Skeletal muscle tissue (tissue), 4 donors: ENCODE measurements around the gene TMEM239. TPM values are rescaled to one million over a fixed set of nuclear protein-coding genes. Genes with fewer than 3 reads are reported as not detected.

Source experiments
- H3K27ac ChIP-seq: one replicate; pipeline ENCODE4 v1.7.0; 2013; ENCODE audit warnings: mild to moderate bottlenecking, low read depth, low read length, inconsistent platforms
- H3K27me3 ChIP-seq, 3 donors: one replicate each; pipeline ENCODE4 v1.7.0; 2013; ENCODE audit warnings: low read length in 3 of 3; ENCODE audit not compliant: control insufficient read depth in 3 of 3, insufficient read depth in 3 of 3
- H3K36me3 ChIP-seq, 3 donors: one replicate each; pipeline ENCODE4 v1.7.0; 2013; ENCODE audit warnings: low read length in 3 of 3; ENCODE audit not compliant: control insufficient read depth in 3 of 3, insufficient read depth in 3 of 3
- H3K4me1 ChIP-seq, 3 donors: one replicate each; pipeline ENCODE4 v1.7.0; 2013; ENCODE audit warnings: low read length in 3 of 3, mild to moderate bottlenecking in 3 of 3; ENCODE audit not compliant: control insufficient read depth in 3 of 3, insufficient read depth in 3 of 3
- H3K4me3 ChIP-seq, 3 donors: one replicate each; pipeline ENCODE4 v1.7.0; 2013; ENCODE audit warnings: low read length in 3 of 3
- H3K9ac ChIP-seq, 3 donors: one replicate each; pipeline ENCODE4 v1.7.0; 2013; ENCODE audit warnings: low read length in 3 of 3, mild to moderate bottlenecking in 3 of 3, moderate library complexity in 2 of 3, low read depth in 1 of 3
- H3K9me3 ChIP-seq, 3 donors: one replicate each; pipeline ENCODE4 v1.7.0; 2013; ENCODE audit warnings: low read length in 3 of 3; ENCODE audit not compliant: control insufficient read depth in 3 of 3
- total RNA-seq: library from RNA; depleted of rRNA; stranded (reverse); fragments of >200 nt; gene quantifications from one replicate; pipeline ENCODE4 v1.2.3, GENCODE V29; 2014
- donor health status: Osteomylitis.

The TMEM239 gene
- total RNA-seq, 1 donor from 2014 or later, result not detected

DNA sequence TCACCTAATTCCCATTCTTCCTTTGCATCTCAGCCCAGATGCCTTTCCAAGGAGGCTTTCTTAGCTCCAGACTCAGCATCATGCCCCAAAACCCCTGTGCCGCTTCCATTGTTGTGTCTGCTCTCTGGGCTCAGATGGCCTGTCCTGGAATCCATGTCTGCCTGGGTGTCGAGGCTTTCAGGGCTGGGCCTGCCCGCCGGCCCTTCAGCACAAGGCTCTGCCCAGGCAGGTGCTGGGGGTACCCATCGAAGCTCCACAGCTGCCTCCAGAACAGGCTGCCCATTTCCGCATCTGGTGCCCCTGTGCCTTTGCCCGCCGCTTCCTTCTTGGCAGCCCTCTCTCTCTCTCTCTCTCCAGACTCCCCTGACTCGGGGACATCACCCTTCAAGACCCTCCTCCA is 16.9 kb upstream of the TMEM239 start:
- Histone ChIP-seq H3K9me3 (no peaks in the 10 kb centered on the region), H3K36me3 (no peaks in the 10 kb centered on the region), H3K27ac (no peak overlapping the region), H3K4me1 (peaks cover 3 to 11% (median 4%) of the 10 kb centered on the region in 3 donors), H3K4me3 (peak overlapping the region in 1 of 3 donors; percentile 26), H3K9ac (no peak overlapping the region), H3K27me3 (peaks cover 50 to 76% (median 61%) of the 10 kb centered on the region in 3 donors)

DNA sequence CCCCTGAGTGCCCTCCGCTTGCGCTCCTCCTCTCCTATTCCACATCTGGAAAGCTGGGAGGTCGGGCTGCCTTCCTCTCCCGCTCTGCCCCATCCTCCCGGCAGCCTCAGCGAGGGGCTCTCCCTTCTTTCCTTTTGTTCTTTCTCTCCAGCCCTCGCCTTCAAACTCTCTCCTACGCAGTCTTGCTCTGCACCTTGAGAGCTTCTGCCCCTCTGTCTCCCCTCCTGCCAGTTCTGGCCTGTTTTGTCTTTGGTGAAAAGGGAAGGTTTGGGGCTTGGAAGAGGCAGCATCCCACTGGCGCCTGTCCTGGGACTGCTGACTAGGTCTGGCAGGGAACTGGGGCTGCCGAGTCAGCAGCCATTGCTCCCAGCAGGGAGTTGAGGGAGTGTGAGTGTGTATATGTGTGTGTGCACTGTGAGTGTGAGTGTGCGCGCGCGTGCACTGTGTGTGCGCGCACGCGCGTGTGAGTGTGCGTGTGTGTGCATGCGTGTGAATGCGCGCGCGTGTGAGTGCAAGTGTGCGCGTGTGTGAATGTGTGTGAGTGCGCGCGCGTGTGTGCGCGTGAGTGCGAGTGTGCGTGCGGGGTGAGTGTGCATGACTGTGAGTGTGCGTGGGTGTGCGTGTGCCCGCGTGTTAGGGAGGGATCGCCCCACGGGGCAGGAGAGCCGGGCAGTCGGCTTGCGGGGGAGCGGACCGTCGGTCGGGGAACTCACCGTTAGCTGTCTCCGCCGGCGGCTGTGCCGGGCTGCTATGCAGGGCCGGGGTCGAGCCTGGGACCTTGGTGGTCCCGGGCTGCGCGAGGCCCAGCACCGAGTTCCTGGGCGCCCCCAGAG is 16.3 kb upstream of the TMEM239 start:
- H3K36me3 ChIP-seq, result no peaks in the 10 kb centered on the region
- H3K4me1 ChIP-seq, result peaks cover 3 to 11% (median 4%) of the 10 kb centered on the region in 3 donors
- peak overlapping the region; percentile 26 to 64 (median 41) for H3K4me3 ChIP-seq
- H3K27ac ChIP-seq, result no peak overlapping the region
- H3K27me3 ChIP-seq, result peaks cover 49 to 76% (median 64%) of the 10 kb centered on the region in 3 donors
- H3K9me3 ChIP-seq, result no peaks in the 10 kb centered on the region
- H3K9ac ChIP-seq, result peak overlapping the region in 1 of 3 donors; percentile 43

DNA sequence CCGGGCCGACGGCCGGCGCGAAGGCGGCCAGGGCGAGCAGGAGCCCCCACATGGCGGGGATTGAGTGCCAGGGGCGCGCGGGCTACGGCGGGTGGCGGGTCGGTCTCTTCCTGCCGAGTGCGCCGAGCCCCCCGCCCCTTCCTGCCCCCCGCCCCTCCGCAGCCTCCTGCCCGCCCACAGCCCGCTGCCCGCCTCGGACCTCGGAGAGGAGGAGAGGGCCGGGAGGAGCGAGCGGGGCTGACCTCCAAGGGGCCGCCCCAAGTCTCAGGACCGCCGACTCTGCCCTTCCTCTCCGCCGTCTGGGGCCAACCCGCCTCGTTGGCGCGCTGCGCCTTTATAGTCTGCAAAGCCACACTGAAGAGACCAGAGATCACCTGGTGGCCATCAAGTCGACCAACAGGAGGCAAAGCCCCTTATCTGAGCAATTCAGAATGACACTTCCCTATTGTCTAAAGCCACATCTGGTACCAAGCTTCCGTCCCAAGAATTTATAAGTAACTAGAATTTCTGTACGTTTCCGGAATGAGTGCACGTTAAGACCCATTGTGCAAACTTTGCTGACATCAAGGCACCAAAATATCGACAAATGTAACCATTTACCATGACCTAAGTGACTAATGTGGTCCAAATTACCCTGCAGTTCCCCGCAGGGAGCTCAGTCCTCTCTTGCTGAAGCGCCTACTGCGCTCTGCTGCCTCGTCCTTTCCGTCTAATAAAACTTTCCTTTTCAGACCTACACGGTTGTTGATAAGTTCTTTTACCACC is 15.5 kb upstream of the TMEM239 start, which contains the start of gene CPXM1:
Gene CPXM1, minus strand, starts transcription at position 107 of the 765 bp plus-strand sequence. Its CDS starts 55 bp downstream, at position 52.
- Histone ChIP-seq H3K9ac (peak within 1 kb of the TSS in 1 of 3 donors; percentile 43), H3K36me3 (no peaks in the 10 kb centered on the region), H3K4me1 (peaks cover 3 to 11% (median 4%) of the 10 kb centered on the region in 3 donors), H3K27ac (no peak within 1 kb of the TSS), H3K4me3 (peak within 1 kb of the TSS; percentile 26 to 64 (median 41)), H3K9me3 (no peaks in the 10 kb centered on the region), H3K27me3 (peaks cover 53 to 80% (median 71%) of the 10 kb centered on the region in 3 donors)

DNA sequence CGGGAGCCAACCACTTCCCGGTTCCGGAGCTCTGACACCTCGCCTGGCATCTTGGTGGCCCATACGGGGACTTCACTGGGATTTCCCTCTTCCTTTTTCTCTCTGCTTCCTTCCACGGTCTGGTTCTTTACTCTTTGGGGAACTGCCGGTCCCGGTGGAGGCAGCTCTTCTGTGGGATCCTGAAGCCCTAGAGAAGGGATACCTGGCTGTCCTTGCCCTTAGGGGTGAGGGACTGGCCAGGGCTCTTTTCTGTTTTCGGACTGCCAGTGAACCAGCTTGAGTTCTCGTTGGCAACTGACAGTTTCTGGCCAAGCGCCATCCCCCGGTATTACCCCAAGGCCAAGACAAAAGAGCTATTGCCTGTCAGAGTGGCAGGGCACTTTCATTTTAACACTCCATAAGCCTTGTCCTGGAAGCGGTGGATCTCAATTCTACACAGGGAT is 14.9 kb upstream of the TMEM239 start:
- Histone ChIP-seq H3K27ac (no peak overlapping the region), H3K4me1 (peaks cover 3 to 11% (median 4%) of the 10 kb centered on the region in 3 donors), H3K4me3 (no peak overlapping the region), H3K9me3 (no peaks in the 10 kb centered on the region), H3K9ac (no peak overlapping the region), H3K27me3 (peaks cover 59 to 80% (median 74%) of the 10 kb centered on the region in 3 donors), H3K36me3 (no peaks in the 10 kb centered on the region)

DNA sequence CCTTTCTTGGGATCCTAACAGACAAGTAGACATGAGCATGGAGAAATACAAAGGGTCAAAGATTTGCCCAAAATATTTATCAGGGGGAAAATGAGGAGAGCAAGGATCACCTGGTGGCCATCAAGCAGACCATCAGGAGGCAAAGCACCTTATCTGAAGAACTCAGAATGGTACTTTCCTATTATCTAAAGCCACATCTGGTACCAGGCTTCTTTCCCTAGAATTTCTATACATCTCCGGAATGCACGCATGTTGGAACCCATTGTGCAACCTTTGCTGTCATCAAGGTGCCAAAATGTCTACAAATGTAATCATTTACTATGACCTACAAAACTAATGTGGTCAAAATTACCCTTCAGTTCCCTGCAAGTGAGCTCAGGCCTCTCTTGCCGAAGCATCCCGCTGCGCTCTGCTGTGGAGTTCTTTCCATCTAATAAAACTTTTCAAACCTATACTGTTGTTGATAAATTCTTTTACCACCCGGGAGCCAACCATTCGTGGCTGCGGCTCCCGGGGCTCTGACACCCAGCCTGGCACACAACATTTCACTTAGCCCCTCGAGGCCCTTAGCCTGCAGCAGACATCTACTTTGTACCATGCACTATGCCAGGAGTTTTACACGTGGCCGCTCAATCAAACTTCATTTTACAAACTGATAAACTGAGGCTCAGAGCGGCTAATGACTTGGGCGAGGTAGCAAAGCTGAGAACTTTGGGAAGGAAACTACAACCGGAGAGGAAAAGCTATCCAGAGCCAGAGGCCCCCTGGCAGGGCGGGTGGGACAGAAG is 11.9 kb upstream of the TMEM239 start:
- Histone ChIP-seq H3K4me1 (peaks cover 3 to 11% (median 4%) of the 10 kb centered on the region in 3 donors), H3K27ac (no peak overlapping the region), H3K27me3 (peaks cover 51 to 71% (median 67%) of the 10 kb centered on the region in 3 donors), H3K4me3 (no peak overlapping the region), H3K36me3 (no peaks in the 10 kb centered on the region), H3K9me3 (no peaks in the 10 kb centered on the region), H3K9ac (no peak overlapping the region)

DNA sequence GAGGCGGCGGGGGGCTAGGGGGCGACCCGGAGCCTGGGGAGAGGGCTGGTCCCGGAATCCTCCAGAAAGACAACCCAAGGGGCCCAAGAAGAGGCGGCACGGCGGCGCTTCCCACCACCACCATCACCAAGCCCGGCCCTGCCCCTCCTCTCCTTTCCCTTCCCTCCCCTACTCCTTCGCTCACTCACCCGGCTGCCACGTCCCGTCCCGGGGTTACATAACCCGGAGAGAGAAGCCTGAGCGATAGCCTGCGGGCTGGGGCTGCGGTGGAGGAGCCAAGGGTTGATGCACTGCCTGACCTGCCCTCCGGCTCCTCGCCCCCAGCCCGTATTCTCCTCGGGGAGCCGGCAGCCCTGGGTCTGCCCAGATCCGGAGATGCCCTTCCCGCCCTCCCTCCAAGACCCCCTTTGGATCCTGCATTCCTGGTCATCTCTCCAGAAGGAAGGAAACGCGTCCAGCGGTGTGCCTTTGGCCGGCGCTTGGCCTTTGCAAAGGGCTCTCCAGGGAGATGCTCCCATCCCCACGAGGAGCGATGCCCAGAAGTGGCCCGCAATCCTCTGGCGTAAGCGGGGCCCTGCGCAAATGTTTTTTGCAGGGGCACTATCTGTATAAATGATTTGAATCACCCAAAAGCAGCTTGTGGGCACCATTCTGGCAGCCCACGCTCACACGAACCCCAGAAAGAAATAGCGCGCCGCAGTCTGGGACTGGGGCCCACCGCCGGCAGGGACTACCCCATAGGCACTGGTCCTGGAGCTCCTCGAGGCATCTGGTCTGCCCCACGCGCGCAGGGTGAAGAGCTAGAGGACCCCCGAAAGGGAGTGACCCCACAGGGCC is 11.1 kb upstream of the TMEM239 start:
- H3K27ac ChIP-seq, result no peak overlapping the region

DNA sequence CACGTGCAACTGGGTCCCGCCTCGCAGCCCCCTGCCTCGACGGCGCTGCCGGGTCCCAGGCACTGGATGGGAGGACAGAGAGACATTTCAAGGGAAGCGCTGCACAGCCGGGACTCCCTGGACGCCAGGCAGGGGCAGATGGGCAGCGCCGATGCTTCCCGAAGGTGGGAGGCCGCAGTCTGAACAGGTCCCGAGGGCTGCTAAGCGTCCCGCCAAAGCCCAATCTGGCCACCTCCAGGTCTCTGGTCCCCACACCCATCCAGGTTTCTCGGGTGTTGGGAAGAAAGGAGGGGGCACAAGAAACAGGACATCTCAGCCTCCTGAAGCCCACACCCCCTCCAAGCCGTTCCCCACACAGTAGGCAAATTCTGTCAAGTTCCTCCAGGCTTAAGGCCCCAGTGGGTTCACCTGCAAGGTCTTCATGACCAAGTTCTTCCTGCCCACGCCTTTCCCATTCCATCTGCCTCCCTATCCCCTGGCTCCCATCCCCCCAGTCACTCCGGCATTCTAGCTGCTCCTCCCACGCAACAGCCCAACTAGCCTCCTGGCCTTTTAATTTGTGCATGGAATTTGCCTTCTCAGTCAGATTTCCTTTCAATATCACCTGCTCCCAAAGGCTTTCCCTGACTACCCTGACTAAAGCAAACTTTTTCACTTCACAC is 10.3 kb upstream of the TMEM239 start:
- H3K4me3 ChIP-seq, result no peak overlapping the region
- H3K27me3 ChIP-seq, result peaks cover 39 to 62% (median 53%) of the 10 kb centered on the region in 3 donors
- H3K9ac ChIP-seq, result no peak overlapping the region
- no peaks in the 10 kb centered on the region for H3K9me3 ChIP-seq
- H3K36me3 ChIP-seq, result no peaks in the 10 kb centered on the region
- no peak overlapping the region for H3K27ac ChIP-seq
- H3K4me1 ChIP-seq, result peaks cover 0 to 5% (median 0%) of the 10 kb centered on the region in 3 donors

More for the DNA sequence above, 11.1 kb upstream of the TMEM239 start:
- Histone ChIP-seq H3K9me3 (no peaks in the 10 kb centered on the region), H3K4me1 (peaks cover 0 to 6% (median 2%) of the 10 kb centered on the region in 3 donors), H3K4me3 (no peak overlapping the region), H3K9ac (no peak overlapping the region), H3K36me3 (no peaks in the 10 kb centered on the region), H3K27me3 (peaks cover 44 to 63% (median 59%) of the 10 kb centered on the region in 3 donors)

DNA sequence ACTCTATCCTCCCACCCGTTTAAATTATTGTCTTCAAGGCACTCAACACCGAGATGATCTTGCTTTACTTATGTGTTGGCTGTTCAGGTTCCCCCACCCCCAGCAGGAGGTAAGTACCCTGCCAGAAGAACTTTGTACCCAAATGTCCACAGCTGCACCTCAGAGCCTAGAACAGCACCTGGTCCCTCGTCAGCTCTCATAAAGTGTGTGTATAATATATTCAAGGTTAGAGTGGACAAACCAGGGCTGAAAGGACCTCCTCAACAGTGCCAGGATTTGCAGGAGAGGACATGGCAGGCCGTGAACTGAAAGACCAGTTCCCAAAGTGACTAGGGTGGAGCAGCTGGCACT is 9.8 kb upstream of the TMEM239 start:
- Histone ChIP-seq H3K4me1 (peaks cover 0 to 2% (median 0%) of the 10 kb centered on the region in 3 donors), H3K27me3 (peaks cover 34 to 56% (median 48%) of the 10 kb centered on the region in 3 donors), H3K9me3 (no peaks in the 10 kb centered on the region), H3K27ac (no peak overlapping the region), H3K36me3 (no peaks in the 10 kb centered on the region), H3K9ac (no peak overlapping the region), H3K4me3 (no peak overlapping the region)
